GOT3 (cell line): ENCODE data around the gene STAT6.
"Not testable (repeated sequence)": the region's sequence is repeated elsewhere in the genome, so short reads cannot be mapped to it uniquely, and the experiment has no call there.

Experiments
- DNase-seq: peaks from one replicate; lab custom pipeline; 2025; ENCODE audit warnings: mixed read lengths; lab: John Stamatoyannopoulos, UW

The STAT6 gene

DNA sequence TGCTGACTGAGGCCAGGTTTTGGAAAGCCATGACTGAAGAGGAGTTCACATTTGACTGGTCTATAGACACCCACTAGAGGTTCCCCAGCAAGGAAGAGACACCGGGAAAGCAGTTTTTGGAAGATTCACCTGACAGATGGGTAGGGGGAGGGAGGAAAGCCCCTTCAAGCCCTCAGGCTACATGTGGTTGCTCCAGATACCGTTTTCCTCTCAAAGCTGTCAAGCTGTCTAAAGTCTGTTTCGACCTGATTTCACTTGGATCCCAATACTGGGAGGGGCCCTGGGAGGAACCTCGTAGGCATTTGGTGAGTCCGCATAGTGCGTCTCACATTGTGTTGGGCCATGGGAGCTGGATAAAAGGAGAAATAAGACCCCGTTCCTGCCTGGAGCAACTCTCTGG is 15.4 kb upstream of the STAT6 start:
- no peak for DNase-seq

DNA sequence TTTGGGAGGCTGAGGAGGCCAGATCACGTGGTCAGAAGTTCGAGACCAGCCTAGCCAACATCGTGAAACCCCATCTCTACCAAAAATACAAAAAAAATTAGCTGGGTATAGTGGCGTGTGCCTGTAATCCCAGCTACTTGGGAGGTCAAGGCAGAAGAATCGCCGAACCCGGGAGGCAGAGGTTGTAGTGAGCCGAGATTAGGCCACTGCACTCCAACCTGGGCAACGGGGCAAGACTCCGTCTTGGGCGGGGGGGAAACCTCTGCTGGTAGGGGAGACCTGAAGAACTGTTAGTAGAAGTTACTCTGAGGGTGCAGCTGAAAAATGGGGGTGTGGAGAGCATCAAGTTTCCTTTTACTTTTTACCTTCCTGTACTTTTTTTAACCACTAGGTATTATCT is 14.9 kb upstream of the STAT6 start:
- no peak for DNase-seq

- DNase-seq, result no peak
Observed at GRCh38 chr12:57124261-57124877, 13.2 kb upstream of the STAT6 start.

GRCh38 chr12:57123813-57124212 is 12.7 kb upstream of the STAT6 start:
- no peak for DNase-seq

DNA sequence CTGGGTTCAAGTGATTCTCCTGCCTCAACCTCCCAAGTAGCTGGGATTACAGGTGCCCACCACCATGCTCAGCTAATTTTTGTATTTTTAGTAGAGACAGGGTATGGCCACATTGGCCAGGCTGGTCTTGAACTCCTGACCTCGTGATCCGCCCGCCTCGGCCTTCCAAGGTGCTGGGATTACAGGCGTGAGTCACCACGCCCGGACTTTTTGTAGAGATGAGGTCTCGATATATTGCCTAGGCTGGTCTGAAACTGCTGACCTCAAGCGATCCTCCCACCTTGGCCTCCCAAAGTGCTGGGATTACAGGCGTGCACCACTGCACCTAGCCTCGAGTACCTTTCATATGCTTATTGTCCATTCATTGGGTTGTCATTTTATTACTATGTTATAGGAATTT is 9.6 kb upstream of the STAT6 start:
- DNase-seq, result not testable (repeated sequence)

DNA sequence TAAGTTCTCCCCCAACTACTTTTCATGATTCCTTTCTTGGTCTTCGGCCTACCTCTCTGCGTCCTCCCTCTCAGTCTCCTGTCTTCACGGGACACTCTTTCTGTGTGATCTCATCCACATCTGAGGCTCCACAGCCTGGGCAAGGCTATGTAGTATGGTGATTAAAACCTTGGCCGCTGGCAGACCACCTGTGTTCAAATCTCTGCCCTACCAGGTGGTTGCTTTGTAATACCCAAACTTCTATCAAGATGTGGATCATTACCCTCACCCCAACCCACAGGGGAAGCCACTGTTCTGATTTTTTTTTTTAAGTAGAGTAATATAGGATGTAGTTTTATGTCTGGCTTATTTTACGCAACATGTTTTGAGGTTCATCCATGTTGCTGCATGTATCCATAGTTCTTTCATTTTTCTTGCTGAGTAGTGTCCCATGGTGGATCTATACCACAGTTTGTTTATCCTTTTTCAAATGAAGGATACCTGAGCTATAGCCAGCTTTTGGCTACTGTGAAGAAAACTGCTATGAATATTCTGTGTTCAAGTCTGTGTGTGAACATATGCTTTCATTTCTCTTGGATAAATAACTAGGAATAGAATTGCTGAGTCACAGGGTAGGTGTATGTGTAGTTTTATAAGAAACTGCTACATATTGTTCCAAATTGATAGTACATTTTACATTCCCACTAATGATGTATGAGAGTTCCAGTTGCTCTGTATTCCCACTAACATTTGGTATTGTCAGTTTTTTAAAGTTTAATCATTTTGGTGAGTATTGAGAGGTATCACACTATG is 8.3 kb upstream of the STAT6 start:
- DNase-seq, result no peak

DNA sequence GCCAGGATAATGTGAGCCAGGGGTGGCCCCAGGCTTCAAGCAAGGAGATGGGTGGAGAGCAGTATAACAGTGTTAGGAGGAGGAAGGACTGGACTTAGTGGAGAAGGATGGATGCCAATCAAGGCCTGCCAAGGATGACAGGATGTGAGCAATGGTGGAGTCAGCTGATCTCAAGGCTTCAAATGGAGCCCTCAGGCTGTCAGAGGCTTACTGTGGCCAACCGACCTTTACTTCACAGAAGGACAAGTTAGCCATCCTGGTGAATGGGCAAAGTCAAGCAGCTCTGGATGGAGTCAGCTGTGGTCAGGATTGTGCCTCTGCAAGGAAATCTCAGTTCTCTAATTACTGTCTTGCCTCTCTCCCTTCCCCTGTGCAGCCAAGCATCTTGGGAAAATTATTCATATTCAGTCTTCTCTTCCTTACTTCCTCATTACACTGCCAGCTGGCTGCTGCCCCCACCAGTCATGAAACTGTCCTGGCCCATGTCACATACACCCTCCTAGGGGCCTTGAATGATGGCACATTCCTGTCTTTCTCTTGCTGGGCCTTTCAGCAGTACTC is 7.6 kb upstream of the STAT6 start:
- DNase-seq, result no peak

GRCh38 chr12:57116580-57117281 is 5.6 kb upstream of the STAT6 start:
- no peak for DNase-seq

GRCh38 chr12:57112492-57113294 is 1.5 kb upstream of the STAT6 start:
- DNase-seq, result no peak

DNA sequence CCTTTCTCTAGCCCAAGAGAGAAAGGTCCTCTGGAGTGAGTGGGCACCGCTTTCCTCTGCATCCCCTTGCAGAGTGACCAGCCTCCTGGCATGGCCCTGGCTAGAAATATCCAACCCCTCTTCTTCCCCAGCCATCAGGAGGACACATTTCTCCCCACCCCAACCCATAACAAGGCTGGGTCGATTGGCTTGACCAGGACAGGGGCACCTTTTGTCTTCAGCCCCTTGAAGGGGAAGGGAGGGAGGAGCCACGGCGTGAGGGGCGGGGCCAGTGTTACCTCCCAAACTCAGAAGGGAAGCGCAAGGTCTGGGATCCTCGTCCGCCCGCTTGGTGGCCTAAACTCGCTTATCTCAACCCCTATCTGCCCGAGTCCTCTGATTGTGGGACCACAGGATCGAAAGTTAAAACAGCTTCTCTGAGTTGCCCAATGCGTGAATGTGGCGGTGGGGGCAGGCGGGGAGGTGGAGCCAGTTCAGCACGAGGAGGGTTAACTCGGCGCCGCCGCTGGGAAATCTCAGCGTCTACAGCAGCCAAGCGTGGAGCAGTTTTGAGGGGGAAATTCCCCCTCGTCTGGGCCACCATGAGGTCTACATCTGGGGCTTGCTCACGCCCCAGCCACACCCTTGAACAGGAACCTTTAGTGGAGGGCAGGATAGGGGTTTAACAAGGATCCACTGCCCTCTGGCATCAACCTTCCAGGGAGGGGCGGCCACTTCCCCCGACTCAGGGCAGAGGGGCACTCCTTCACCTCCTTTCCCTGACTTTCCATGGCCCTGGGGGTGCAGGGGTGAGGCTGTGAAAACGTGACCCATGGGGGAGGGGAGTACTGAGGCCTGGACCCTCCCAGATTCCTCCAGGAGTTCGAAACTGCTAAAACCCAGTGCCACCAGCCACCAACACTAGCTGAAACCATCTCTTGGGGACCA is 795 bp downstream of the STAT6 start:
- DNase-seq, result no peak

DNA sequence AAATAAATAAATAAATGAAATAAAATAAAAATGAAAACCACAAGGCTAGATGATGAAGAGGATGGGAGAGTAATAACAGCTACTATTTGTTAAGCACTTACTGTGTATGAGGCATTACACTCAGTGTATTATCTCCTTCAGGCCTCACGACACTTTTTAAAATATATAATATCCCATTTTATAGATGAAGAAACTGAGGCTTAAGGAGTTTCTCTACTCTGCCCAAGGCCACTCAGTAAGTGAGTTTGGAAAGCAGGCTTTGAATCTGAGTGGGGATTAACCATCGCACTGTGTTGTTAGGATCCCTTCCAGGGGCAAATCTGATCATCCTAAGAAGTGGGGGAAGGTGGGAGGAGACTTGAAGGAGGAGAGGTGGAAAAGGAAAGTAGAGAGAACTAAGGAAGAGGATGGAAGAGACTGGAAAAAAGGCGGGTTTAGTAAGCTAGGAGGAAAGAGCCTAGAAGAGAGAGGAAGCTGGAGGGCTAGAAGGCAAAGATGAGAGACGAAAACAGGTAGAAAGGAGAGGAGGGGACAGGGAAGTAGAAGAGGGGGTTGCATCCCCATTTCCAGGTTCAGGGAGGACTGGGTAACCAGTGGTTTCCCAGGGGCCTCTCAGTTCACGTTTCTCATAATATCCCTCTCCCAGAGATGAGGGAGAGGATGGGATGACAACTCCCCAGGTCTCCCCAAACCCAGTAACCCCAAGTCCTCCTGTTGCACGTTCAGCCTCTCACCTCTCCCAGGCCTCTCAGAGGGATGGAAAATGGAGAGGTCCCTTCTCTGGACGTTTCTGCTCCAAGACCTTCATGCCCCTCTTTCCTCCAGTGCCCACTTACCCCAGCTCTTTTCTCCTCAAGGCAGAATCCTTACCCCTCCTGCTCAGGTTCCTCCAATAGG is 1.7 kb downstream of the STAT6 start:
- no peak for DNase-seq

- no peak for DNase-seq
Observed at GRCh38 chr12:57107456-57108155, 3.6 kb downstream of the STAT6 start.

DNA sequence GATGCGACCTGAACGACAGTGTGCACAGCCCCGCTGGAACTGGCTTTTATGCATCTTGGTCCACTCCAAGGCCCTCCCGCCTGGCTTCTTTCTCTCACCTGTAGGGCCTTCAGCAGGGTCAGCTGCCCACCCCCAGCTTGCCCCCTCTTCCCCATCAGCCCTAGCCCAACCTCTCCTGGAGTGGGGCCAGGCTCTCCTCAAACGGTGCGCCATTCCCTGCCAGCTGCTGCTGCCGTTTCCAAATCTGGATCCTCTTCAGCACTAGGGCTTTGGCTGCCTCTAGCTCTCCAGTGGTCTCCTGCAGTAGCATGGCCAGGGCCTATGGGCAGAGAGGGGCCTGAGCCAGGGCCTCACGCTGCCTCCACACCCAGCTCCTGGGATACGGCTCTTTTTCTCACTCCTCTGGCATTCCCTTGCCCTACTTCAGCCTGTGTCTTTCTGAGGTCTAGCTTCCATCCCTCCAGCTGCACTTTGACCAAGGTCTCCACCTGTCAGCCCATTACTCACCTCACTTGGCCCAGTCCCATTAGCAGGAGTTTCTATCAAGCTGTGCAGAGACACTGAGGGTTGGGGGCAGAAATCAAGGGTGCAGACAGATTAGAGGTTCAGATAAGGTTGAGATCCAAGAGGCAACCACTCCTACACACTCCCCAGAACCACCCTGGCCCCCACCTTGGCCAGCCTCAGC is 5.0 kb downstream of the STAT6 start:
- no peak for DNase-seq

GRCh38 chr12:57105011-57105753 is 6.0 kb downstream of the STAT6 start:
- no peak for DNase-seq

GRCh38 chr12:57104292-57104910 is 6.8 kb downstream of the STAT6 start:
- no peak for DNase-seq

GRCh38 chr12:57103856-57104255 is 7.3 kb downstream of the STAT6 start:
- DNase-seq, result no peak
